HCT116 (cell line): Measurements from ENCODE around the gene HAUS8. TPM values are rescaled to one million over a fixed set of nuclear protein-coding genes. Genes with fewer than 3 reads are reported as not detected.

ENCODE experiments used
- ATAC-seq: fragments of 200-7000 bp; cut with Tn5 transposase; 2 replicates; pipeline ENCODE4 v1.9.1; 2020; ENCODE audit warnings: mild to moderate bottlenecking, moderate library complexity
- BruUV-seq: library from RNA; stranded (reverse); fragments of 400-500 nt; replicated peaks from 2 replicates; lab custom pipeline; 2021; lab: Mats Ljungman, UMichigan
- CTCF ChIA-PET: fragments of 300-600 bp; sonication (Branson Sonifier 250); formaldehyde crosslinking; loops from one replicate; lab custom pipeline; 2021; ENCODE audit warnings: antibody characterized with exemption; lab: Charles Lee
- POLR2A ChIA-PET: fragments of 300-600, 350-600 bp; sonication (Branson Sonifier 250); formaldehyde crosslinking; loops from one replicate; lab custom pipeline; 2021; ENCODE audit warnings: antibody characterized with exemption; lab: Charles Lee
- RAD21 ChIA-PET, 2 experiments: fragments of 300-600 bp; sonication (Branson Sonifier 250); formaldehyde crosslinking; loops; one replicate each; lab custom pipeline; 2023; ENCODE audit warnings: low total read pairs in 2 of 2; ENCODE audit not compliant: uncharacterized antibody in 2 of 2, unreplicated experiment in 2 of 2, low non-redundant PET in 1 of 2; lab: Charles Lee
- DNase-seq: peaks from one replicate; pipeline ENCODE4 v3.0.0-alpha.2; 2010; ENCODE audit warnings: low read depth, low spot score
- H2AFZ ChIP-seq: fragments of 200-600 bp; shearing (Covaris generic), sonication (generic); 2 replicates; pipeline ENCODE4 v1.6.1; 2017; ENCODE audit warnings: low read depth, mixed run types, mixed read lengths, antibody characterized with exemption, low read length; ENCODE audit not compliant: poor library complexity, severe bottlenecking
- H3K27ac ChIP-seq: 2 replicates; pipeline ENCODE4 v1.5.1; 2012; ENCODE audit warnings: low read depth, low read length
- H3K27me3 ChIP-seq: fragments of 200-600 bp; sonication (generic); 2 replicates; pipeline ENCODE4 v1.6.1; 2016; ENCODE audit warnings: mixed run types, low read length, mixed read lengths; ENCODE audit not compliant: insufficient read depth
- H3K36me3 ChIP-seq, 2 experiments: fragments of 200-500 bp in 1 of 2; fragments of 200-600 bp in 1 of 2; sonication (Bioruptor generic) in 1 of 2; sonication (generic) in 1 of 2; 2 replicates each; pipeline versions ENCODE4 v1.5.1 to v1.6.1; 2014 to 2016; ENCODE audit warnings: low read length in 2 of 2, inconsistent platforms in 1 of 2, mixed read lengths in 1 of 2, mixed run types in 1 of 2; ENCODE audit not compliant: insufficient read depth in 2 of 2, control insufficient read depth in 1 of 2
- H3K4me1 ChIP-seq, 2 experiments: fragments of 200-600 bp in 1 of 2; sonication (generic) in 1 of 2; 2 replicates each; pipeline versions ENCODE4 v1.5.1 to v1.6.1; 2012 to 2017; ENCODE audit warnings: low read length in 2 of 2, inconsistent platforms in 1 of 2, mild to moderate bottlenecking in 1 of 2, mixed read lengths in 1 of 2, mixed run types in 1 of 2, moderate library complexity in 1 of 2; ENCODE audit not compliant: insufficient read depth in 2 of 2, control insufficient read depth in 1 of 2
- H3K4me2 ChIP-seq: fragments of 200-600 bp; sonication (generic); 2 replicates; pipeline ENCODE4 v1.6.1; 2017; ENCODE audit warnings: mixed run types, low read length, mixed read lengths
- H3K4me3 ChIP-seq, 2 experiments: fragments of 200-600 bp in 1 of 2; sonication (generic) in 1 of 2; replicated peaks in 1 of 2; 2 replicates each; pipeline ENCODE4 v1.5.1; 2011 to 2016; ENCODE audit warnings: low read length in 2 of 2, control low read depth in 1 of 2, low read depth in 1 of 2, mild to moderate bottlenecking in 1 of 2, mixed read lengths in 1 of 2, mixed run types in 1 of 2
- H3K79me2 ChIP-seq: fragments of 200-600 bp; sonication (generic); 2 replicates; pipeline ENCODE4 v1.6.1; 2017; ENCODE audit warnings: mild to moderate bottlenecking, mixed run types, low read length, moderate library complexity, mixed read lengths; ENCODE audit not compliant: insufficient read depth
- H3K9ac ChIP-seq: fragments of 200-600 bp; sonication (generic); 2 replicates; pipeline ENCODE4 v1.6.1; 2016; ENCODE audit warnings: low read length, mixed read lengths
- H3K9me2 ChIP-seq: fragments of 200-600 bp; sonication (generic), shearing (Covaris generic); 2 replicates; pipeline ENCODE4 v1.6.1; 2017; ENCODE audit warnings: mixed run types, mild to moderate bottlenecking, moderate library complexity; ENCODE audit not compliant: insufficient read depth
- H3K9me3 ChIP-seq, 2 experiments: fragments of 200-500 bp in 1 of 2; fragments of 200-600 bp in 1 of 2; sonication (Bioruptor generic) in 1 of 2; sonication (generic) in 1 of 2; 2 replicates each; pipeline ENCODE4 v1.6.1; 2014 to 2017; ENCODE audit warnings: low read length in 2 of 2, mixed read lengths in 2 of 2, inconsistent platforms in 1 of 2, low read depth in 1 of 2, mild to moderate bottlenecking in 1 of 2, mixed run types in 1 of 2, moderate library complexity in 1 of 2; ENCODE audit not compliant: control insufficient read depth in 1 of 2, insufficient read depth in 1 of 2
- H4K20me1 ChIP-seq: fragments of 200-600 bp; sonication (generic), shearing (Covaris generic); 2 replicates; pipeline ENCODE4 v1.6.1; 2017; ENCODE audit warnings: mixed run types, mild to moderate bottlenecking, moderate library complexity; ENCODE audit not compliant: insufficient read depth
- EGR1 ChIP-seq: IDR thresholded peaks from 2 replicates; pipeline ENCODE4 v1.6.1; 2012; ENCODE audit warnings: low read depth
- EZH2 ChIP-seq: fragments of 200-600 bp; sonication (generic); IDR thresholded peaks from 2 replicates; pipeline ENCODE4 v1.6.1; 2017; ENCODE audit warnings: antibody characterized with exemption, mixed run types
- EZH2phosphoT487 ChIP-seq: fragments of 200-600 bp; IDR thresholded peaks from 2 replicates; pipeline ENCODE4 v1.6.1; 2018; ENCODE audit warnings: antibody characterized with exemption, borderline replicate concordance
- FOSL1 ChIP-seq: IDR thresholded peaks from 2 replicates; pipeline ENCODE4 v1.6.1; 2012; ENCODE audit warnings: low read depth
- JUND ChIP-seq: IDR thresholded peaks from 2 replicates; pipeline ENCODE4 v1.6.1; 2012
- POLR2A ChIP-seq: IDR thresholded peaks from 2 replicates; pipeline ENCODE4 v1.7.0; 2011; ENCODE audit warnings: borderline replicate concordance; ENCODE audit not compliant: insufficient read depth, insufficient read length; ENCODE audit errors: extremely low read depth
- POLR2AphosphoS5 ChIP-seq: IDR thresholded peaks from 2 replicates; pipeline ENCODE4 v1.6.1; 2011; ENCODE audit warnings: mild to moderate bottlenecking, low read depth, low read length, moderate library complexity
- SP1 ChIP-seq: IDR thresholded peaks from 2 replicates; pipeline ENCODE4 v1.6.1; 2012; ENCODE audit warnings: low read depth
- intact Hi-C: fragments of 100-400 bp; cut with micrococcal nuclease; formaldehyde crosslinking; loops from 2 replicates; pipeline ENCODE4 v1.10.0; 2022
- total RNA-seq: library from RNA; stranded (reverse); gene quantifications from one replicate; pipeline ENCODE4 v1.2.1, GENCODE V29; 2021; ENCODE audit not compliant: unreplicated experiment

HAUS8 gene
- total RNA-seq, 1 experiment from 2014 or later, result 23.6 TPM

DNA sequence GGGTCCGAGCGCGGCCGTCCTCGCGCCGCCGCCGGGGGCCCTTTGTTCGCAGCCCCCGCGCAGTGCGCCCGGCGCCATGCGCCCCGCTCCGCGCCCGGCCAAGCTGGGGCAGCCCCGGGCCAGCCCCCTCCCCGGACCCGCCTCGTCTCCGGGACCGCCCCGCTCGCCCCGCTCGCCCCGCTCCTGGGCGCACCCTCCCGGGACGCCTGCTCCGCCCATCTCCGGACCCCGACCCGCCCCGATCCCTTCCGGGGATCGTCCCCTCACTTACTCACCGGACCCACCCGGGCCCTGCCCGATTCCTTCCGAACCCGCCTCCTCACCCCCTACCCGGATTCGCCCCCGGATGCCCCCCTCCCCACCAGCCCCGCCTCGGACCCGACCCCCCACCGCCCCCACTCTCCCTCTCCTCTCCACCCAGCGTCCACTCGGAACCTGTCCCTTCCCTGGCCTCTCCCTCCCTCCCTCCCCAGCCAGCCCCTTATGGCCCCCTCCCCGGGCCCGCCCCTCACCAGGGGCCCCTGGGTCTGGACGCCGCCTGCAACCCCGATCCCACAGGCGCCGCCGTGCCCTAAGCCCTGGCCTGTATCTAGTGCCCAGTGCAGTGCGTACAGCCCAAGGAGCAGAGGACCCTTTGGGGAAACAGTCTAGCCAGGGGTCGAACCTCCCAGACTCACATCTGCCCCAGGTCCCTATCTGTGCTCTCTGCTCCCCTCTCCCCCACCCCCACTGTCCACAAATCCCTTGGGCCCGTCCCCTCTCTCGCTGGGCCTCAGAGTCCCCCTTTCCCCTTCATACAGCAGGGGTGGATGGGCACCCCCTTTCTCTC, 48.3 kb downstream of the HAUS8 start, which contains the start of gene CPAMD8 (continued):
- TF ChIP-seq EZH2phosphoT487 (no peak), JUND (no peak), EGR1 (no peak), SP1 (no peak), EZH2 (no peak)

DNA sequence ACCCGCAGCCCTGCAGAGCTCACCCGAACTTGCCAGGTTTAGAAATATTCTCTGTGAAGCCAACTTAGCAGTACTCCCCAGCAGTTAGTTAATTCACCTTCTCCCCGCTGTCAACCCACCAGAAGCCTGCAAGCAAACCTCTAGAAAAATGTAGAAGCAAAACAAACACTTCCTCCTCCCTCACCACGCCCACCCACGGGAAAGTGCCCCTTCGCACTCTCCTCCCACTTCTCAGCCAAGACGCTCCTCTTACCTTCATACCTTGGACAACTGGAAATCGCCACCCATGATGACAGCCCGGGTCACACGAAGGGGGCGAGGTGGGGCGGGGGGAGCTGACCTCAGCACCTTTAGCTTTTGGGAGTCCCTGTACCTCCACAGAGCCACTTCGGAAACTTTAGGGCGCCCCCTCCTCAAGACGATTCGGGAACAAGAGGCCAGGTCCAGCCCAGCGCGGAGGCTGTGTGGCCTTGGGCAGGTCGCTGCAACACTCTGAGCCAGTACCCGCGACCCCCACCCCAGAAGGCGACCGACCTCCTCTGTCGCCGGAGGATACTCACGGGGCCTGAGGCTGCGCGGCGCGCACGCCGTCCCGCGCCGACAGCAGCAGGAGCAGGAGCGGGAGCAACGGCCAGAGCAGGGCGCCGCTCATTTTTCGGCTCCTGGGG, 49.1 kb downstream of the HAUS8 start:
- ATAC-seq, result no peak
- Histone ChIP-seq H3K9me2 (no peaks in the 10 kb centered on the region), H3K4me2 (no peak overlapping the region), H3K27ac (no peak overlapping the region), H3K9ac (no peak overlapping the region), H3K4me3 (no peak overlapping the region), H4K20me1 (no peaks in the 10 kb centered on the region), H3K27me3 (no peaks in the 10 kb centered on the region), H3K36me3 (no peaks in the 10 kb centered on the region), H2AFZ (no peak overlapping the region), H3K4me1 (peaks cover 11 to 37% of the 10 kb centered on the region in 2 experiments), H3K9me3 (no peaks in the 10 kb centered on the region), H3K79me2 (no peaks in the 10 kb centered on the region)
- CTCF ChIA-PET, result no interaction called here
- intact Hi-C loops, result no loop called here
- DNase-seq, result no peak
- no TSS peak for BruUV-seq
- no peak for TF ChIP-seq POLR2A
- TF ChIP-seq EGR1, result no peak
- TF ChIP-seq FOSL1, result no peak
- TF ChIP-seq POLR2AphosphoS5, result no peak
- POLR2A ChIA-PET, result no interaction called here
- RAD21 ChIA-PET, result no interaction called here
